NCI-H510A treated with DMSO at 0.1 percent for 48 hours (cell line): ENCODE results near the gene PDE2A.

Experiments
- DNase-seq: peaks from one replicate; lab custom pipeline; 2025; lab: John Stamatoyannopoulos, UW

PDE2A gene

DNA sequence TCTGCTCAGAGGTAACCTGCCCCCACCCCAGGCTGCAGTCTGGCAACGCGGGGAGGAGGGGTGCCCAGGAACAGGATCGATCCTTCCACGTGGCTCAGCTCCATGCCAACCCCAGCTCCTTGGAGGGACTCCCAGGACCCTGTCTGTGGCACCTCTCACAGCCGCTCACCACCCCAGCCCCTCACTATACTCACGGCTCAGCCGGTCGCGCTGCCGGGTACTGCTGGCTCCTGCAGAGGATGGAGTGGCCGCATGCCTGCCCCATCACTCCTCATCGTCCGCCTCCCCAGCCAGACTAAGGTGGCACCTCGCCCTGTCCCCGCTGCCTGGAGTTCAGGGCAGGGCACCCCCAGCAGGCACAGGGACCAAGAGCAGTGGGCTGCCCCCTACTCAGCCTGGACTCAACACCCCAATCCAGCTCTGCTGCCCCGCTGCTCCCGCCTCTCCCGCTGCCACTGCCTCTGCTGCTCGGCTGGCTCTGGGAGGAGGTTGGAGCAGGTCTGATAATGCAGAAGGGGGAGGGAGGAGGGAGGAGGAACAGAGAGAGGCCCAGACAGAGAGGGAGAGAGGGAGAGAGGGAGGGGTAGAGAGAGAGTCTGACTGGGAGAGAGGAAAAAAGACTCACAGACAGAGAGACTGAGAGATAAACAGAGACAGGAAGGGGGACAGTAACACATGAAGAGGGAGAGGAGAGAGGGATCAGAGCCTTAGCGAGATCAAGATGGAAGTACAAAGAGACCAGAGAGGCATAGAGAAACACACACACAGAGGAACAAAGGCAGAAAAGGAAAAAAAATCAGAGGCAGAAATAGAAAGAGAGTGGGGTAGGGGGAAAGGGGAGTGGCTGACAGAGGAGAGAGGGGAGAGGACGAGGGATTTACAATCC lies at the start of gene PDE2A:
PDE2A (minus strand) TSS at position 480 of the 886 bp plus-strand sequence; CDS start at position 265, 215 bp downstream.
- DNase-seq: peak; percentile 75

DNA sequence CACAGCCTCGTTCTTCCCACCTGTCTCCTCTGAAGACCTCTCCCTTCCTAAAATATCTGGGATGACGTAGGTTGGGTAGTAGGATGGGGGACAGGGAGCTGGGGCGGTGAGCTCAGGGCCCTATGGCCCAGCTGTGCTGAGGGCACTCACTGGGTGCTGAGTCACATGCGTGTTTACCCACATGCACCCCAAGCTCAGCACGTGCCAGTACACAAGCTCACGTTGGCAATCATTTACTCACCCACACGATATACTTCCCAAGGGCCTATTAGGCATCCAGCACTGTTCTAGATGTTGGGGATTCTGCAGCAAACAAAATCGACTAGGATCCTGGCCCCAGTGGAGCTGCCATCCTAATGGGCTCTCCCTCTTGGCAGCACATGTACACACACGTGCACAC lies 49.3 kb upstream of the PDE2A start:
- DNase-seq: no peak

GRCh38 chr11:72722050-72722748 lies 48.0 kb upstream of the PDE2A start:
- peak; percentile 84 for DNase-seq

DNA sequence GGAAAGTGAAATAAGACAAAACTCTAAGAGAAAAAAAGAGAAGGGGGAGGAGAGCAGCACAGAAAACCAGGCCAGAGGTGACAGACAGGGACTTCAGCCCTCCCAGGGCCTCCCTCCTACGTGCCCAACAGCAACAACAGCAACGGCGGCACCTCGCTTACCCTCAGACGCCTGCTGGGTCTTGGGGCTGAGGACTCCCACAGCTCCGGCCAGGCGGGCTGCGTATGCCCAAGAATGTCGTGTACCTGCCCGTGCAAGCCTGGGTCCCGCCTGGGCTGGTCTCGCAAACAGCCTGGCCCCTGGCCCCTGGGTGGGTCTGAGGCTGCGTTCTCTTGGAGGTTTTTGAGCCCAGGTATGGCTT lies 47.4 kb upstream of the PDE2A start:
- no peak for DNase-seq

DNA sequence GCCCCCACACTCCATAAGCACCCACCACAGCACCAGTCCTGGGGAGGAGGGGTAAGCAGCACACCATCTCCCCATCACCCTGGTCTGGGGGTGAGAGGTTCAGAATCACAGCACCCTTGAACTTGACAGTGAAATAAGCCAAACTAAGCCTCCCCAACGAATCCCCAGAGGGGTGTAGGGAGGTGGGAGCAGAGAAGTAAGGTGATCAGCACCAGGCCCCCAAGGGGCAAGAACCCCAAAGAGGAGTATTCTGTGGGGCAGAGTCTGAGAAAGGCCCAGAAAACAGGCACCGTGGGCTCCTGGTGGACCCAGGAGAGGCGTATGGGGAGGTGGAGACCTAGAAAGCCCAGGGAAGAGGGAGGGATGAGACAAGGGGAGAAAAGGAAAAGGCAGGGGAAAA lies 47.1 kb upstream of the PDE2A start:
- DNase-seq: no peak

- no peak for DNase-seq
Measured at GRCh38 chr11:72720784-72721183, 46.6 kb upstream of the PDE2A start.

DNA sequence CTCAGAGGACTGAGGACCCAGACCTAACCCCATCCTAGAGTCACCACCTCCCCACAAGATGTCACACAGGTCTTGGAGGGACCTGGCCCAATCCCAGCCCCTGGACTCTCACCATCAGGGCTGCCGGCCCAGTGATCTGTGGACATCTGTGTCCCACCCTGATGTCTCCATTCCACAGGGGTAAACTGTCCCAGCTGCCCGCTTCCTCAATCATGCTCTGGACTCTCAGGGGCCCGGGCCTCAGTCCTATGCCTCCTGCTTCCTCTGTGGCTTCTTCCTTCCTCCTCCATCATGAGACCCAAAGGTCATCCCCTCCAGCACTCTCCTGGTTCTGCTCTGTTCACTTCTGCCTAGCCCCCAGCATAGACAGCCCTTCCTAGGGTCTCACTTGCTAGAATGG lies 45.8 kb upstream of the PDE2A start:
- no peak for DNase-seq

DNA sequence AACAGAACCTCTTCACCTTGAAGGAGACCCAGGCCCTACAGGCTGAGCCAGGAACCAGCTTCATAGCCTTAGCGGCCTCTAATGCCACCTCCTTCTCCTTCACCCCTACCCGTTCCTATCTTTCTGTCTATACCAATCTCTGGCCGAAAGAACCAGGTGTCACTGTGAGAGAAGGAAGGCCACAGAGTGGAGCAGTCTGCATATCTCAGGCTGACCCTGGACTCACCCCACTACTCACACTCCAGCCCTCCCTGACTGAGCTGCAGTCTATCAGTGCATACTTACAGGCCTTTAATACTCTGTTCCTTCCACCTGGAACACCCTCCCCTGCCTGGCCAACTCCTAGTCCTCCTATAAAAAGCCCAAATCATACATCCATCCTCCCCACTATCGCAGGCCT lies 45.3 kb upstream of the PDE2A start:
- no peak for DNase-seq

- DNase-seq: no peak
Measured at GRCh38 chr11:72719144-72719543, 44.9 kb upstream of the PDE2A start.

- no peak for DNase-seq
Measured at GRCh38 chr11:72718101-72718501, 43.9 kb upstream of the PDE2A start.

DNA sequence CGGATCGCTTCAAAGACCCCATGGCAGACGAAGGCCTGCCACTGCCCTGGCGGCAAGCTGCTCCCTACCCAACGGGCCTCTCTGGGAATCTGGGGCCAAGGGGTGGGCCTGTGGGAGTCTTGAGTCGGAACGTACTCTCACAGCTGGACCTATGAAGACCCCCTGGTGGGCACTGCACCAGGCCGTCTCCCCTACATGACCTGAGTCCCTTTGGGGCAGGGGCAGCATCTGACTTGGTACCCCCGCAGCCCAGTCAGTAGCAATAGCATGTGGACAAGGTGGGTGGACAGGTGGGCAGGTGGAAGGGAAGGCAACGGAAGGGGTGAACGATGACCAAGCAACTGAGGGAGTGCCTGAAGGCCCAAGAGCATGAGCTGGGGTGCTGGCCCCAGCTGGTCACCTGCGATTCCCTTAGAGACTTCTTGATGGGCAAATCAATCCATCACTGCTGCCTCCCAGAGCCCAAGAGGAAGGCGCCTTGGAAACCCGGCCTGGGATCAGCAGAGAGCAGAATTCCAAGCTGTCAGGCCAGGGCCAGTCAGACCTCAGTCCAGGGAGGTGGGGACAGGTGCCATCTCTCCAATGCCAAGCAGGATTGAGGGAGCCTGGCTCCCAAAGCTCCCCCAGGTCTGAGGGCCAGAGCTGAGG lies 42.7 kb upstream of the PDE2A start:
- no peak for DNase-seq

DNA sequence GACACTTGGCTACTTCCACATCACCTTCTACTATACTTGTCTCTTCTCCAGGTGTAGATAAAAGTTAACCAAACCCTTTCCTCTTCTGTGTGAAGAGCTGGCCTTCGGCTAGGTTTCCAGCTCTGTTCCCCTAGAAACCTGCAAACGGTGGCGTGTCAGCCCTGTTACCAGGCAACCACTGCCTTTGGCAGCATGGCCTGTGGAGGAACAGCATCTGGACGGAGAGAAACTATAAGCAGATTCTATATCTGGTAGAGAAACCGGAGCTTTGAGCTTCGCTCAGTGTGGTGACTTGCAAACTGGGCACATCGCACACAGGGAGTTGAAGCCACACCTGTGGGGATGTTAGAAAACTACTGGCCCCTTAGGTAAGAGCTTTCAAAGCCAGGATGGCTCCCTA lies 42.1 kb upstream of the PDE2A start:
- DNase-seq: no peak

GRCh38 chr11:72712841-72713240 lies 38.6 kb upstream of the PDE2A start:
- no peak for DNase-seq

DNA sequence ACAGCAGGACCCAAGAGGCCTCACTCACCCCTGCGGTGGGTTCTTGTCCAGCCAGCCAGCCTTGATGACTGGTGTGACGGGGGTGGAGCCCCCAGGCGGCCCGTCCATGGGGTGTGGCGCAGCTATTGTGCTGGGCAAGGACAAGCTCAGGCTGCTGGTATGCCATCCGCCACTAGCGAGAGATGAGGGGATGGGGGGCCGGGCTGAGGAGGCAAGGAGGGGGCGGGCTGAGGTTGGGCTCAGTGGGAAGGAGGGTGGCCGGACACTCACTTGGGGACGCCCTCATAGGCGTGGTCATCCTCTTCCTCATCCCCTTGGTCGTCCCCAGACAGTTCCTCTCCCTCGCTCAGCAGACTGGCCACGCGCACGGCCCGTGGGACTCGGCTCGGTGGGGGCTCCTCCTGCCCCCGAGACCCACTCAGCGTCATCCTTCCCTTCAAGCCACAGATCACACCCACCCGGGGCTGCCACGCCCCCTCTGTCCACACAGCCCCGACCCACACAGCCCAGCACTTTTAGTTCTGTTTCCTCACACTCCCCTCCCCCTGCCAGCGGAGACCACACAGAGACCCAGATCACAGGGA lies 38.0 kb upstream of the PDE2A start:
- DNase-seq: no peak

DNA sequence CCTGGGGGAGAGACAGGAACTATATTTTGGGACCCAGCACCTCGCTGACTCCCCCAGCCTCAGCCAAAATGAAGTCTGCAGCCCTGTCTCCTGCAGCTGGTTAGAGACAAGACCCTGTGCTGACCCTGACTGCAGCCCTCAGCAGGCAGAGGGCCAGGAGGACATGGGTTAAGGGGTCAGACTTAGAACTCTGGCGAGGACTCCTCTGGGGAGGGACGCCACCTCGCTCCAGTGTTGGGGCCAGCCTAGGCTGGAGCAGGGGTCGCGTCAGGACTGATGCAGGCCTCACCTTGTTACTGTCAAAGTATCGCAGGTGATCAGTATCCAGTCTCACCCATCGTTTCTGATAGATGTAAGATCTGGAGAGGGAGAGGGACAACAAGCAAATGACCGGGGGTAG lies 36.9 kb upstream of the PDE2A start:
- DNase-seq: no peak

DNA sequence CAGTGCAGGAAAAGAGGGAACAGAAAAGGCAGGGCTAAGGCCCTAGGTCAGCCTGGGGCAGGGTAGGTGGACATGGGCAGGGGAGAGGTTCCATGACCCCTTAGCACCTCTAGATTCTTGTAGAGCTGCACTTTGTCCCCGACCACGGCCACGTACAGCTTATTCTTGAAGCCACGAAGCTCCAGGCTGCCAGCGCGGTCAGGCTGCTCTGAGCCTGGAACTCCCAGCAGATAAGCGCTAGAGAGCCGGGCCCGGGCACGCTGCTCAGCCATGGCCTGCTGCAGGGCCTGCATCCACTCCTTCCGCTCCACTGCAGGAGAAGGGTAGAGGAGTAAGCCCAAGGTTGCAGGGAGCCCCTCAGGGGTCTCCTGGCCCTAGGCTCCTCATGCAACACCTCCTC lies 36.1 kb upstream of the PDE2A start:
- no peak for DNase-seq

GRCh38 chr11:72709478-72710238 lies 35.4 kb upstream of the PDE2A start:
- DNase-seq: no peak

DNA sequence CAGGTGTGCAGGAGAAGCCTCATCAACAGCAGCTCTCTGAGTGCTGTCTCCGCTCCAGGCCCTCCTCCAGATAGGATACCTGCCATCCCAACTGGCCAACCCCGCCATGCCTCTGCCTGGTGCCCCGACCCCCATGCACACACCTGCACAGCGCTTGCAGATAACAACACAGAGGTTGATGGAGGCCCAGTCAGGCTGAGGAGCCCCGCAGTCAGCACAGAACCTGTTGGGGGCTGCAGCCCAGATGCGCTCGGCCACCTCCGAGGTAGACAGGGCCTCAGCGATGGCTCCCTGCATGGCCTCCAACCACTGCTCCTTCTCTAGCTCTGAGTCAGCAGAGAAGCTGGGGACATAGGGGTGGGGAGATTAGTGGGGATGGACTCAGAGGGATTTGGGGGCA lies 32.8 kb upstream of the PDE2A start:
- no peak for DNase-seq

DNA sequence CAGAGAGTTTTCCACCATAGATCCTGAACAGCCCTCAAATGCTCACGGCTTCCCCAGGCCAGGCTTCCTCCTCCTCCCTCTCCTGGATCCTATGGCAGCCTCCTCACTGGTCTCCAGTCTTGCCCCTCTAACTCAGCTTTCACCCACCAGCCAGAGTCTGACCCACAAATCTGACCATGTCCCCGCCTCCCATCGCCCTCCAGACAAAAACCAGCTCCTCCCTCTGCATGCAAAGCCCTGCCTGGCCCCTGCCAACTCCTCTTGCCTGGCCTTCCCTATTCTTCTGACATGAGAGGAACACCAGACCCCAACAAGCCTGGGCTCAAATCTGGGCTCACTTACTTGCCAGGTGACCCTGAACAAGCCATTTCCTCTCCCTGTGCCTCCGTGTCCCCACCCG lies 32.4 kb upstream of the PDE2A start:
- DNase-seq: no peak

DNA sequence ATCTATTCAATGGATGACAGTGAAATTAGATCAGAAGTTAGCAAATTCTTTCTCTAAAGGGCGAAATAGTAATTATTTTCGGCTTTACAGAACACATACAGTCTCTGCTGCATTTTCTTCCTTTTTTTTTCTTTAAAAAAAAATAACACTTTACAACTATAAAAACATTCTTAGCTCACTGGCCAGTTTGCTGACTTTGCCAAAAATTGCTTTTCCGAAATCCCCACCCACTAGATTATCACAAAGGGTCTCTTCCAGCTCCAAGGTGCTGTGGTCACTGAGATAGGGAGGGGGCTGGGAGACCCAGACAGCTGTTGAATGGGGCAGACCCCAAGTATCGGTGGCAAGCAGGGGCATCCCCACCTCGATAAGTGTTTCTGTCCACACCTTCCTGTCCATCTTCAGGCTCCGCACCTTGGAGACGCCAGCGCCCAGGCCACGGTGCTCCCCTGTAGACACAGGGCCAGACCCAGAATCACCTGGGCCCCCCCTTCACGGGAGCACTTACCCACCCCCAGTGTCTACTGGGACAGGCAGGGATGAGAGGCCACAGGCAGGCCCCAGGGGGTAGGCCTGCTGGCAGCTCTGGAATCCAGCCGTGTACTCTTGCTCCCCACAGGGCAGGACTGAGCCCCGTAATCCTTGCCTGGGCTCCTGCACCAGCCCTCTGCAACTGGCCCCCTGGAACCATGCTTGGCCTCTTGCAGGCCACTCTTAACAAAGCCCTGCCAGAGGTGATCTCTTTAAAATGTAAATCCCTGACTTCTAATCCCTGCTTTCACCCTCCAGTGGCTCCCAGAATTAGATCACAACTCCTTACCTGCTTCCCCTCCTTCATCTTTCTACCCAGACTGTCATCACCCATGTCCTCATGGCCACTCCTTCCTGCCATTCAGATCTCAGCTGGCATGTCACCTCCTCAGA lies 31.5 kb upstream of the PDE2A start:
- DNase-seq: no peak

DNA sequence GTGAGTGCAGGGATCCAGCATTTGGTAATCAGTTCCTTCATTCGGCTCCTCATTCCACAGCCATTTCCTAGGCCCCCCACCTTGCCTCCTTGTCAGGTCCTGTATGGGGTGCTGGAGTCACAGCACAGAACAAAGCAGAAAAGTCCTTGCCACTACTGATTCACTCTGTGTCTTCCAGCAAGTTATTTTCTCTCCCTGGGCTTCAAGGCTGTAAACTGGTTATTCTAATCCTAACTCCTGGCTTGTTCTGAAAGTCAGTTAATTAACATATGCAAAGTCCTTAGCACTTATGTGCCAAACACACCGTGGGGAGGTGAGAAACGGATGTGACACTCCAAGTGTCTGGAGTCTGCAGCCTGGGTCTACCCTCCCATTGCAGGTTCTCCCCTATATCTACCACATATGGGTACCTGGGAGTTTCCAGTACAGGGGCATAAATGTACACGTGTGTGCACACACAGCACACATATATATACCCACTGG lies 30.6 kb upstream of the PDE2A start:
- DNase-seq: no peak
